SK-N-MC (cell line): ENCODE measurements around the gene GABRA4.

Experiments
- DNase-seq: peaks from one replicate; pipeline ENCODE4 v3.0.0-alpha.2; 2011; ENCODE audit warnings: low read depth, low spot score
- H3K27ac ChIP-seq: fragments of 200-600 bp; sonication (generic); 2 replicates; pipeline ENCODE4 v1.5.1; 2016; ENCODE audit warnings: mixed run types
- H3K36me3 ChIP-seq: fragments of 200-600 bp; sonication (generic); 2 replicates; pipeline ENCODE4 v1.6.1; 2017; ENCODE audit warnings: antibody characterized with exemption, low read length, mixed read lengths; ENCODE audit not compliant: insufficient read depth
- H3K4me3 ChIP-seq: fragments of 200-600 bp; sonication (generic); 2 replicates; pipeline ENCODE4 v1.5.1; 2016
- H3K9ac ChIP-seq: fragments of 200-600 bp; sonication (generic); 2 replicates; pipeline ENCODE4 v1.8.0; 2017; ENCODE audit warnings: mixed run types, mixed read lengths; ENCODE audit not compliant: insufficient read length
- H3K9me3 ChIP-seq: fragments of 200-600 bp; sonication (generic); 2 replicates; pipeline ENCODE4 v1.6.1; 2017; ENCODE audit warnings: low read depth, mild to moderate bottlenecking, antibody characterized with exemption, low read length, moderate library complexity, mixed read lengths
- EZH2 ChIP-seq: fragments of 200-600 bp; sonication (generic); IDR thresholded peaks from one replicate; pipeline ENCODE4 v1.6.1; 2017; ENCODE audit warnings: antibody characterized with exemption
- FOXP2 ChIP-seq: optimal IDR thresholded peaks from 2 replicates; pipeline ENCODE3; 2011; ENCODE audit warnings: mild to moderate bottlenecking, moderate library complexity; ENCODE audit not compliant: insufficient read depth; ENCODE audit errors: extremely low read length, control extremely low read depth
- POLR2AphosphoS5 ChIP-seq: IDR thresholded peaks from 2 replicates; pipeline ENCODE4 v1.6.1; 2012; ENCODE audit warnings: mild to moderate bottlenecking, low read depth, low read length, borderline replicate concordance

GABRA4 gene

GRCh38 chr4:46992338-46992737 is 1.0 kb downstream of the GABRA4 start:
- H3K9me3 ChIP-seq, result no peaks in the 10 kb centered on the region
- no peak for DNase-seq
- TF ChIP-seq POLR2AphosphoS5, result no peak
- no peak for TF ChIP-seq FOXP2
- no peak for TF ChIP-seq EZH2
- H3K27ac ChIP-seq, result no peak overlapping the region
- no peak overlapping the region for H3K9ac ChIP-seq
- no peak overlapping the region for H3K4me3 ChIP-seq
- no peaks in the 10 kb centered on the region for H3K36me3 ChIP-seq

- TF ChIP-seq POLR2AphosphoS5, result no peak
- Histone ChIP-seq H3K9ac (no peak overlapping the region), H3K36me3 (no peaks in the 10 kb centered on the region), H3K9me3 (no peaks in the 10 kb centered on the region), H3K27ac (no peak overlapping the region), H3K4me3 (no peak overlapping the region)
- DNase-seq, result no peak
These were observed 6.3 kb downstream of the GABRA4 start for GRCh38 chr4:46986922-46987638.

DNA sequence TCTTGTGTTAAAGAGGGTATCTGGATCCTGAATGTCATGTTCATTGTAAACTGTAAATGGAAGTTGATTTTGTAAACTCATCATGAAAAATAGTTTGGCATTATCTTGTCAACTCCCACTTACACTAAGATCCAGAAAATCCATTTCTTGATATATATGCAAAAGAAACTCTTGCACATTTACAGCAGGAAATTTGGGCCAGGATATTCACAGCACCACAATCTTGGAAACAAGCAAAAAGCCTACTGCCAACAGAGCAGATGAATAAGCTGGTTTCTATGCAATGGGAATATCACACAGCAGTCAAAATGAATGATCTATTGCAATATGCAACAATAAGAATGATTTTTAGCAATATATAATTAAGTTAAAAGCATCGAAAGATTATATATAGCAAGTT is 8.6 kb downstream of the GABRA4 start:
- no peak overlapping the region for H3K27ac ChIP-seq
- no peak overlapping the region for H3K9ac ChIP-seq
- no peak overlapping the region for H3K4me3 ChIP-seq
- no peaks in the 10 kb centered on the region for H3K9me3 ChIP-seq
- DNase-seq, result no peak
- H3K36me3 ChIP-seq, result no peaks in the 10 kb centered on the region
- TF ChIP-seq EZH2 (no peak), POLR2AphosphoS5 (no peak), FOXP2 (no peak)

GRCh38 chr4:46980851-46981250 is 12.5 kb downstream of the GABRA4 start:
- H3K9ac ChIP-seq, result no peak overlapping the region
- peak overlapping the region; percentile 58 for H3K27ac ChIP-seq
- H3K36me3 ChIP-seq, result no peaks in the 10 kb centered on the region
- TF ChIP-seq FOXP2 (no peak), EZH2 (no peak), POLR2AphosphoS5 (no peak)
- H3K4me3 ChIP-seq, result no peak overlapping the region
- DNase-seq, result no peak
- H3K9me3 ChIP-seq, result no peaks in the 10 kb centered on the region

DNA sequence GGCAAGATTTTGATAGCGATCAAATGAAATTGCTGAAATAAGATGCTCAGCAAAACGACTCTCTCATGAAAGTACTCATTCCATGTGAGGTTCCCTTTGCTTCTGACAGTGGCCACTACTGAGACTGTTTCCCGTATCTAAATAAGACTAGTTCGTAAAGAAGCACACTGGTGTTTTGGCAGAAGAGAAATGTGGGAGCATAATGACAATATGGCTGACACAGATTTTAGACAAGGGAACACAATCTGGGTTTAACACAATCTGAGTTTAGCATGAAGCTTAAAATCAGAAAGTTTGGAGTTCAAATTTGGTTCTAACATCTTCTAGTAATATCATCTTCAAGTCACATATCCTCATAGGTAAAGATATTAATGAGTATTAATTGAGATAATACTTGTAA is 13.7 kb downstream of the GABRA4 start:
- H3K4me3 ChIP-seq, result no peak overlapping the region
- H3K9ac ChIP-seq, result no peak overlapping the region
- no peaks in the 10 kb centered on the region for H3K9me3 ChIP-seq
- DNase-seq, result no peak
- H3K27ac ChIP-seq, result no peak overlapping the region
- no peaks in the 10 kb centered on the region for H3K36me3 ChIP-seq
- TF ChIP-seq POLR2AphosphoS5 (no peak), EZH2 (no peak), FOXP2 (no peak)

DNA sequence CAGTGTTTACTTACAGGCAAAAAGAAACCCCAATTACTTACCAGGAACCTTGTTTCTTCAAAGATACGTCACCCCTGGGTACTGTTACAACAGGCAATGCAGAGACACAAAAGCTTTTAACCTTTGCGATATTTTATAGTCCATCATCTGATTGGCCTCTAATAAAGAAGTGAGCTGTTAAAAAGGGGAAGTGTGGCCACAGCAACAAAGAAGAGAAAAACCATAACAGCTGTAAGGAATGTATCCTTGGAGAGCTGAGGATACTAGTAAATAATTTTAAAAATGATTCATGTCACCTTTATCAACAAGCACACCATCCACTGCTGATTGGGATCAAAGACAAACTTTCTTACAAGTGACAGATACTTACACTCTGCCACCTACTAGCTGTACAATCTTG is 14.1 kb downstream of the GABRA4 start:
- no peak overlapping the region for H3K27ac ChIP-seq
- no peak overlapping the region for H3K9ac ChIP-seq
- H3K4me3 ChIP-seq, result no peak overlapping the region
- H3K9me3 ChIP-seq, result no peaks in the 10 kb centered on the region
- DNase-seq, result no peak
- no peaks in the 10 kb centered on the region for H3K36me3 ChIP-seq
- TF ChIP-seq FOXP2 (no peak), POLR2AphosphoS5 (no peak), EZH2 (no peak)

DNA sequence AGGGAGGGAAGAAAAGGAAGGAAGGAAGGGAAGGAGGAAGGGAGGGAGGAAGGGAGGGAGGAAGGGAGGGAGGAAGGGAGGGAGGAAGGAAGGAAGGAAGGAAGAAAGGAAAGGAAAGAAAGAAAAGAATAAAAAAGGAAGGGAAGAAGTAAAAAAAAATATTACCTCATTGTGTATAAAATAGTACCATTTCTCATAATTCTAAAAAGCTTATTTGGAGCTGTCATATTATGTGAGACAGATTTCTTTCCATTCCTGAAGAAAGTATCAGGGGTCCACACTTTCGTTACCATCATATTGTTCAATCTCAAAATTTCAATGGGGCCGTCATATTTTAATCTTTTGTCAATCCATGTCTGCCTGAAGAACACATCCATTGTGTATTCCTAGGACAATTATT is 16.1 kb downstream of the GABRA4 start:
- TF ChIP-seq EZH2 (no peak), FOXP2 (no peak), POLR2AphosphoS5 (no peak)
- H3K9me3 ChIP-seq, result no peaks in the 10 kb centered on the region

GRCh38 chr4:46975812-46976553 is 17.4 kb downstream of the GABRA4 start:
- Histone ChIP-seq H3K27ac (no peak overlapping the region), H3K4me3 (peak overlapping the region; percentile 37), H3K36me3 (no peaks in the 10 kb centered on the region), H3K9me3 (no peaks in the 10 kb centered on the region), H3K9ac (no peak overlapping the region)
- DNase-seq, result no peak
- TF ChIP-seq EZH2, result no peak
- no peak for TF ChIP-seq FOXP2
- no peak for TF ChIP-seq POLR2AphosphoS5

More for the DNA sequence above, 16.1 kb downstream of the GABRA4 start:
- Histone ChIP-seq H3K27ac (no peak overlapping the region), H3K4me3 (no peak overlapping the region), H3K9ac (no peak overlapping the region), H3K36me3 (no peaks in the 10 kb centered on the region)
- DNase-seq, result no peak
